OCI-LY1 (cell line): Measurements from ENCODE around the gene SFT2D3.

Experiments
- EZH2 ChIP-seq: fragments of 200-600 bp; sonication (generic), shearing (Covaris generic); IDR thresholded peaks from 2 replicates; pipeline ENCODE4 v1.8.0; 2017; ENCODE audit warnings: borderline replicate concordance, mixed run types, mild to moderate bottlenecking, antibody characterized with exemption, low read length, moderate library complexity, mixed read lengths
- TF ChIP-seq, protein P1 (sequence below): fragments of 200-600 bp; sonication (generic), shearing (Covaris generic); IDR thresholded peaks from 2 replicates; pipeline ENCODE4 v1.5.1; 2017; ENCODE audit warnings: mild to moderate bottlenecking, antibody characterized with exemption, low read length, moderate library complexity, mixed read lengths

DNA sequence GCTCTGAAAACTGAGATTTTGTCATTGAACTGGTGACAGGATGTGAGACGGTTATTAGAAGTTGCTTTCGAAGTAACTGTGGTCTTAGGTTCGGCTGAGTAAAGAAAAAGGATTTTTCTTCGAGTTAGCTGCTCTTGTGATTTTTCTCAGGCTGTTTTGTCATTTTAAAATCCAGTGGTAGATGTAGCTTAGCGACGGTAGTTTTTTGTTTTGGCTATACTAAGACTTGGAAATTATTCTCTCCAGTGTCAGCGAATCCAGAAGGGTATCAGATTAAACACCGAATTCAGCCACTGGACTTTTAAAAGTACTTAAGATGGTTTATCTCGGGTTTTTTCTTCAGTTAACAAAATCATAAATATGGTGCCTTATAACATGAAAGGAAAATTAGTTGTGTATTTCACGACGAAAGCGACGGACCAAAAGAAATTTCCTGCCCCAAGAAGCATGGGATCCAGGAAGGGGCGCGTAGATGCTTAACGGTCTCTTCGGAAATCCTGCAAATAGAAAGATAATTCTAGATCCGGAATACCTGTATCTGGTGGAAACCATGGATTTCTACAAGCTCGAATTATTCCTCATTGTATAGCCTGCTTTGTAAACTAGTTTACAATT, 1.2 kb downstream of the SFT2D3 start:
- TF ChIP-seq, protein P1, sequence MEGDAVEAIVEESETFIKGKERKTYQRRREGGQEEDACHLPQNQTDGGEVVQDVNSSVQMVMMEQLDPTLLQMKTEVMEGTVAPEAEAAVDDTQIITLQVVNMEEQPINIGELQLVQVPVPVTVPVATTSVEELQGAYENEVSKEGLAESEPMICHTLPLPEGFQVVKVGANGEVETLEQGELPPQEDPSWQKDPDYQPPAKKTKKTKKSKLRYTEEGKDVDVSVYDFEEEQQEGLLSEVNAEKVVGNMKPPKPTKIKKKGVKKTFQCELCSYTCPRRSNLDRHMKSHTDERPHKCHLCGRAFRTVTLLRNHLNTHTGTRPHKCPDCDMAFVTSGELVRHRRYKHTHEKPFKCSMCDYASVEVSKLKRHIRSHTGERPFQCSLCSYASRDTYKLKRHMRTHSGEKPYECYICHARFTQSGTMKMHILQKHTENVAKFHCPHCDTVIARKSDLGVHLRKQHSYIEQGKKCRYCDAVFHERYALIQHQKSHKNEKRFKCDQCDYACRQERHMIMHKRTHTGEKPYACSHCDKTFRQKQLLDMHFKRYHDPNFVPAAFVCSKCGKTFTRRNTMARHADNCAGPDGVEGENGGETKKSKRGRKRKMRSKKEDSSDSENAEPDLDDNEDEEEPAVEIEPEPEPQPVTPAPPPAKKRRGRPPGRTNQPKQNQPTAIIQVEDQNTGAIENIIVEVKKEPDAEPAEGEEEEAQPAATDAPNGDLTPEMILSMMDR: no peak; the same call in 1 of the 2 replicates
- TF ChIP-seq EZH2: no peak
